Fibroblast of lung (primary cell): Measurements from ENCODE around the gene NBEA. TPM values are rescaled to one million over a fixed set of nuclear protein-coding genes. Genes with fewer than 3 reads are reported as not detected.
A peak's percentile ranks its signal among the peaks of the same experiment; 100 is the strongest.

Experiments used
- DNase-seq, 2 donors: peaks; one replicate each; pipeline versions ENCODE4 v3.0.0 to v3.0.0-alpha.2; 2010; ENCODE audit warnings: low read depth in 2 of 2
- H2AFZ ChIP-seq: 2 replicates; pipeline ENCODE4 v1.5.1; 2012; ENCODE audit warnings: low read length, control low read depth, inconsistent platforms
- H3K27ac ChIP-seq: 2 replicates; pipeline ENCODE4 v1.5.1; 2011; ENCODE audit warnings: low read length, control low read depth; ENCODE audit not compliant: insufficient read depth
- H3K27me3 ChIP-seq: 2 replicates; pipeline ENCODE4 v1.5.1; 2011; ENCODE audit warnings: mild to moderate bottlenecking, low read length; ENCODE audit not compliant: control insufficient read depth, insufficient read depth
- H3K36me3 ChIP-seq: 2 replicates; pipeline ENCODE4 v1.5.1; 2011; ENCODE audit warnings: low read length; ENCODE audit not compliant: control insufficient read depth, insufficient read depth
- H3K4me1 ChIP-seq: 2 replicates; pipeline ENCODE4 v1.5.1; 2011; ENCODE audit warnings: low read length; ENCODE audit not compliant: control insufficient read depth, insufficient read depth; ENCODE audit errors: extremely low read depth
- H3K4me2 ChIP-seq: 2 replicates; pipeline ENCODE4 v1.5.1; 2011; ENCODE audit warnings: low read length, control low read depth; ENCODE audit not compliant: insufficient read depth; ENCODE audit errors: extremely low read depth
- H3K4me3 ChIP-seq, 4 experiments: fragments of 200-600 bp in 1 of 4; sonication (generic) in 1 of 4; replicated peaks in 1 of 4; 2 replicates each; pipeline ENCODE4 v1.5.1; 2011 to 2016; ENCODE audit warnings: low read length in 4 of 4, low read depth in 3 of 4, mild to moderate bottlenecking in 3 of 4, control low read depth in 2 of 4, inconsistent platforms in 1 of 4, mixed read lengths in 1 of 4; ENCODE audit not compliant: insufficient read depth in 1 of 4; ENCODE audit errors: control extremely low read depth in 1 of 4
- H3K79me2 ChIP-seq: 2 replicates; pipeline ENCODE4 v1.5.1; 2012; ENCODE audit warnings: mild to moderate bottlenecking, low read length, inconsistent platforms; ENCODE audit not compliant: control insufficient read depth, insufficient read depth
- H3K9ac ChIP-seq: 2 replicates; pipeline ENCODE4 v1.5.1; 2011; ENCODE audit warnings: mild to moderate bottlenecking, low read length, control low read depth; ENCODE audit not compliant: insufficient read depth
- H3K9me3 ChIP-seq: 2 replicates; pipeline ENCODE4 v1.5.1; 2012; ENCODE audit warnings: low read depth, low read length; ENCODE audit not compliant: control insufficient read depth, insufficient read depth
- H4K20me1 ChIP-seq: 2 replicates; pipeline ENCODE4 v1.5.1; 2011; ENCODE audit warnings: low read length; ENCODE audit not compliant: control insufficient read depth, insufficient read depth; ENCODE audit errors: extremely low read depth
- EZH2 ChIP-seq: IDR thresholded peaks from 2 replicates; pipeline ENCODE4 v1.5.1; 2012; ENCODE audit warnings: low read length, control low read depth, mild to moderate bottlenecking; ENCODE audit errors: missing control alignments
- polyA plus RNA-seq, 2 donors: library from polyadenylated mRNA; depleted of rRNA in 1 of 2; stranded (reverse) in 1 of 2; unstranded in 1 of 2; fragments of >200 nt; gene quantifications; 2 replicates each; pipeline ENCODE4 v1.2.1, GENCODE V29; 2011 to 2012; ENCODE audit warnings: missing spikeins in 1 of 2
- total RNA-seq: library from RNA; depleted of rRNA; stranded (reverse); fragments of >200 nt; gene quantifications from 2 replicates; pipeline ENCODE4 v1.2.1, GENCODE V29; 2014
- TF ChIP-seq, protein P1 (sequence below), 2 donors: IDR thresholded peaks in 1 of 2; conservative IDR thresholded peaks in 1 of 2; 1 replicate in 1 of 2; 2 replicates in 1 of 2; pipeline ENCODE4 v1.5.1; 2011 to 2012; ENCODE audit warnings: low read length in 2 of 2, control low read depth in 1 of 2, inconsistent platforms in 1 of 2, low read depth in 1 of 2, mild to moderate bottlenecking in 1 of 2

NBEA gene
- total and polyA plus RNA-seq, 2 donors (not counting 1 experiment from before 2014, with no cell fraction given), result 3.6 to 7.8 TPM

DNA sequence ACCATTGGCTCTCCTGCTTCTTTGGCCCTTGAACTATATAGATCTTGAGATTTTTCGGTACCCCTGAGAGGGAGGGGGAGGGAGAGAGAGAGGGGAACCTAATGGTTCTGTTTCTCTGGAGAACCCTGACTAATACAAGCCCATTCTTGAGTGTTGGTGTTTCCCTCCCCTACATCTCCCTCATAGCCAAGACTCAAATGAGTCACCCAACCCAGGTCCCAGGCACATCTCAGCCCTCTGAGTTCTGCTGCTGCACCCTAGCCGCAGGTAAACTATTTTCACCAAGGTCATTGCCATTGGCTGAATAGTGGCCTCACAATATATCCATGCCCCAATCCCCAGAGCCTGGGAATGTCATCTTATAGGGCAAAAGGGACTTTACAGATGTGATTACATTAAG lies 760.2 kb downstream of the NBEA start:
- Histone ChIP-seq H3K36me3 (no peaks in the 10 kb centered on the region), H3K27me3 (no peaks in the 10 kb centered on the region), H3K9ac (no peak overlapping the region), H3K27ac (no peak overlapping the region), H3K4me1 (peaks cover 23% of the 10 kb centered on the region), H3K9me3 (no peaks in the 10 kb centered on the region), H4K20me1 (no peaks in the 10 kb centered on the region), H2AFZ (no peak overlapping the region), H3K4me2 (no peak overlapping the region), H3K4me3 (no peak overlapping the region), H3K79me2 (no peaks in the 10 kb centered on the region)
- DNase-seq, result no peak
- no peak for TF ChIP-seq EZH2
- TF ChIP-seq, protein P1, sequence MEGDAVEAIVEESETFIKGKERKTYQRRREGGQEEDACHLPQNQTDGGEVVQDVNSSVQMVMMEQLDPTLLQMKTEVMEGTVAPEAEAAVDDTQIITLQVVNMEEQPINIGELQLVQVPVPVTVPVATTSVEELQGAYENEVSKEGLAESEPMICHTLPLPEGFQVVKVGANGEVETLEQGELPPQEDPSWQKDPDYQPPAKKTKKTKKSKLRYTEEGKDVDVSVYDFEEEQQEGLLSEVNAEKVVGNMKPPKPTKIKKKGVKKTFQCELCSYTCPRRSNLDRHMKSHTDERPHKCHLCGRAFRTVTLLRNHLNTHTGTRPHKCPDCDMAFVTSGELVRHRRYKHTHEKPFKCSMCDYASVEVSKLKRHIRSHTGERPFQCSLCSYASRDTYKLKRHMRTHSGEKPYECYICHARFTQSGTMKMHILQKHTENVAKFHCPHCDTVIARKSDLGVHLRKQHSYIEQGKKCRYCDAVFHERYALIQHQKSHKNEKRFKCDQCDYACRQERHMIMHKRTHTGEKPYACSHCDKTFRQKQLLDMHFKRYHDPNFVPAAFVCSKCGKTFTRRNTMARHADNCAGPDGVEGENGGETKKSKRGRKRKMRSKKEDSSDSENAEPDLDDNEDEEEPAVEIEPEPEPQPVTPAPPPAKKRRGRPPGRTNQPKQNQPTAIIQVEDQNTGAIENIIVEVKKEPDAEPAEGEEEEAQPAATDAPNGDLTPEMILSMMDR (conservative IDR thresholded peaks at IDR 0.05 in 1 of 2, IDR thresholded peaks at IDR 0.05 in 1 of 2; ENCODE audit: low read depth in 1 of 2, low read length in 2 of 2), result no peak

DNA sequence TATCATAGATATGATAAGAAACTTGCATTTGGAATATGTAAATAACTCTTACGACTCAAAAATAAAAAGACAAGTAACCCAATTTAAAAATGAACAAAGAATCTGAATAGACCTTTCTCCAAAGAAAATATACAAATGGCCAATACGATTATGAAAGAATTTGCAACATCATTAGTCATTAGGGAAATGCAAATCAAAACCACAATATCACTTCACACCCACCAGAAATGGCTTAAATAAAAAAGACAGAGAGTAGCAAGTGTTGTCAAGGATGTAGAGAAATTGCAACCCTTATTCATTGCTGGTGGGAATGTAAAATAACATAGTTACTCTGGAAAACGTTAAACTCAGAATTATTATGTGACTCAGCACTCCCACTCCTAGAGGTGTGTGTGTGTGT lies 761.0 kb downstream of the NBEA start:
- Histone ChIP-seq H3K27ac (no peak overlapping the region), H3K79me2 (no peaks in the 10 kb centered on the region), H3K4me1 (peaks cover 18% of the 10 kb centered on the region), H3K9ac (no peak overlapping the region), H3K4me2 (no peak overlapping the region), H3K4me3 (no peak overlapping the region), H4K20me1 (no peaks in the 10 kb centered on the region), H3K27me3 (no peaks in the 10 kb centered on the region), H3K9me3 (no peaks in the 10 kb centered on the region), H2AFZ (no peak overlapping the region), H3K36me3 (no peaks in the 10 kb centered on the region)
- no peak for TF ChIP-seq EZH2
- TF ChIP-seq, protein P1 (conservative IDR thresholded peaks at IDR 0.05 in 1 of 2, IDR thresholded peaks at IDR 0.05 in 1 of 2; ENCODE audit: low read depth in 1 of 2, low read length in 2 of 2), result no peak
- DNase-seq, result peak; percentile 28 to 41

DNA sequence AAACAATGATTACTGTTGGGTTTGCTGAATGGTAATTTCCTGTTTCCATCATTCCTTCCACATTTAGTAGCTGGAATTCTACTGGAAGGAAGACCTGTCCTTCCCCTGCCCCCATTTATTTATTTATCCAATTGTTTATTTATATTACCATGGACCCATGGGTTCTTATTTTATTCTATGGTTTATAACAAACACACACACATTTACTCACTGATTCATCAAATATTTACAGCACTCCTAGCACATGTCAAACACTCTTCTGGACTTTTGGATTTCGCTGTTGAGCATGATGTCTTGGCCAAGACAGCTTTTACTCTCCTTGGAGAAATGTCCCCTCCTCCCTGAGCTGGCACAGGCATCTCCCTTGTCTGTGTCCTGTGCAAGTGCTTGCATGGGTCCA lies 762.3 kb downstream of the NBEA start:
- no peak overlapping the region for H2AFZ ChIP-seq
- peaks cover 13% of the 10 kb centered on the region for H3K4me1 ChIP-seq
- no peaks in the 10 kb centered on the region for H3K36me3 ChIP-seq
- H3K9me3 ChIP-seq, result no peaks in the 10 kb centered on the region
- DNase-seq, result no peak
- no peaks in the 10 kb centered on the region for H3K27me3 ChIP-seq
- H3K4me3 ChIP-seq, result no peak overlapping the region
- TF ChIP-seq, protein P1 (conservative IDR thresholded peaks at IDR 0.05 in 1 of 2, IDR thresholded peaks at IDR 0.05 in 1 of 2; ENCODE audit: low read depth in 1 of 2, low read length in 2 of 2), result no peak
- TF ChIP-seq EZH2, result no peak
- no peak overlapping the region for H3K9ac ChIP-seq
- no peaks in the 10 kb centered on the region for H4K20me1 ChIP-seq
- no peaks in the 10 kb centered on the region for H3K79me2 ChIP-seq
- no peak overlapping the region for H3K27ac ChIP-seq
- H3K4me2 ChIP-seq, result no peak overlapping the region
